ENCODE results near the gene EXOC8. TPM values are rescaled to one million over a fixed set of nuclear protein-coding genes. Genes with fewer than 3 reads are reported as not detected.

EXOC8 gene
- total and polyA plus RNA-seq, 2 of the 13 experiments (the other 11 are each of a cell fraction or from before 2014, with no cell fraction given), result 2.1 to 7.9 TPM

DNA sequence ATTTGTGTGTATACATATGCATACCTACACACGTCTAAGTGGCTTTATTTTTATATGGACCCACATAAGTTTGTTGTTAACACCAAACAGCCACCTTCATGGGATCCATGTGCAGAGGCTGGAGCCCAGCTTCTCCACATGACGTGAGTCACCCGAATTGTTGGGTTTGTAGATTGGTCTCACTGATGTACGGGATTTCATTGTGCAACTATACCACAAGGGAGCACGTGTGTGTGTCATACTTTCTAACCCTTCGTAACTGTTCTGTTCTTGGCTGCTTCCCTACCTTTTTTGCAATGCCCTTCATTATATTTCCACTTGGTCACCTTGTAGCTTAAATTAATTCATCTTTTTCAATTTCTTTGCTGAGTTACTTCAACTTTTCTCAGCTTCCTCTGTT is 21.5 kb upstream of the EXOC8 start:
- no peak for TF ChIP-seq SATB2 (CRISPR knock-in tag; IDR thresholded peaks at IDR 0.05)
- TF ChIP-seq, protein P1, sequence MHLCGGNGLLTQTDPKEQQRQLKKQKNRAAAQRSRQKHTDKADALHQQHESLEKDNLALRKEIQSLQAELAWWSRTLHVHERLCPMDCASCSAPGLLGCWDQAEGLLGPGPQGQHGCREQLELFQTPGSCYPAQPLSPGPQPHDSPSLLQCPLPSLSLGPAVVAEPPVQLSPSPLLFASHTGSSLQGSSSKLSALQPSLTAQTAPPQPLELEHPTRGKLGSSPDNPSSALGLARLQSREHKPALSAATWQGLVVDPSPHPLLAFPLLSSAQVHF (CRISPR knock-in tag; IDR thresholded peaks at IDR 0.05), result no peak
- no peak for TF ChIP-seq TP53 (CRISPR knock-in tag; conservative IDR thresholded peaks at IDR 0.05)
- no peak for TF ChIP-seq ESRRA (CRISPR knock-in tag; IDR thresholded peaks at IDR 0.05; ENCODE audit: low read depth)
- TF ChIP-seq ZNF577 (CRISPR knock-in tag; IDR thresholded peaks at IDR 0.05; ENCODE audit: borderline replicate concordance, low read depth), result no peak
- TF ChIP-seq POLR2AphosphoS5 (IDR thresholded peaks at IDR 0.05; ENCODE audit: low read depth, low read length), result peak; percentile 19; the same call in 1 of the 2 replicates
- no peak for TF ChIP-seq THAP11 (CRISPR knock-in tag; IDR thresholded peaks at IDR 0.05)
- no peak for TF ChIP-seq ZC3H4 (CRISPR knock-in tag; IDR thresholded peaks at IDR 0.05; ENCODE audit: borderline replicate concordance)
- no peak for TF ChIP-seq IKZF1 (IDR thresholded peaks at IDR 0.05)
- TF ChIP-seq GATAD1 (CRISPR knock-in tag; IDR thresholded peaks at IDR 0.05), result no peak
- TF ChIP-seq ZNF768 (CRISPR knock-in tag; IDR thresholded peaks at IDR 0.05), result no peak
- TF ChIP-seq RBM22 (optimal IDR thresholded peaks at IDR 0.05; ENCODE audit: low read length), result peak; percentile 96
- TF ChIP-seq ZNF543 (CRISPR knock-in tag; IDR thresholded peaks at IDR 0.05), result no peak
- TF ChIP-seq TAF15 (IDR thresholded peaks at IDR 0.05; ENCODE audit: low read depth, low read length, poor library complexity, severe bottlenecking), result no peak
- TF ChIP-seq ZNF674 (CRISPR knock-in tag; IDR thresholded peaks at IDR 0.05; ENCODE audit: low read depth), result no peak
- TF ChIP-seq CEBPB (IDR thresholded peaks at IDR 0.05; ENCODE audit: borderline replicate concordance, low read depth, low read length), result peak; percentile 32; the same call in 1 of the 2 replicates
- peak; percentile 55 for TF ChIP-seq POLR2G (IDR thresholded peaks at IDR 0.05; ENCODE audit: low read depth, low read length)
- TF ChIP-seq TARDBP (CRISPR knock-in tag; IDR thresholded peaks at IDR 0.05), result no peak
- no peak for TF ChIP-seq ZNF101 (CRISPR knock-in tag; IDR thresholded peaks at IDR 0.05; ENCODE audit: borderline replicate concordance, low read depth)
- TF ChIP-seq ZMYM2 (CRISPR knock-in tag; IDR thresholded peaks at IDR 0.05), result no peak
- H3K4me3 ChIP-seq (replicated peaks in 1 of 3; ENCODE audit: insufficient read depth in 1 of 3, low read depth in 2 of 3, low read length in 3 of 3), result no peak overlapping the region
- ChIA-PET POLR2A (no interaction called here), CTCF (ENCODE audit: low intra/inter-chr PET ratio, low total read pairs) (interaction anchor here (2.1 to 3.4 kb wide), 2 partner anchors 191 to 231 kb away, joined by 20 to 23 read pairs; no protein-coding TSS in a partner anchor)
- H3K36me3 ChIP-seq (replicated peaks in 1 of 2; ENCODE audit: control insufficient read depth in 1 of 2, insufficient read depth in 2 of 2, low read length in 2 of 2), result peaks cover 0 to 8% of the 10 kb centered on the region in 2 experiments; a peak in 4 of 5 replicates
- no peak for ATAC-seq
- BruUV-seq (replicated peaks), result no TSS peak
- H3K4me2 ChIP-seq (ENCODE audit: low read depth, low read length), result no peak overlapping the region
- DNase-seq (ENCODE audit: low spot score), result no peak
- H3K9me3 ChIP-seq (ENCODE audit: low read length), result no peaks in the 10 kb centered on the region
- WGBS (ENCODE audit: low lambda C conversion rate), result 94% methylated on average over 6 of the region's 6 CpGs
- no peaks in the 10 kb centered on the region for H3K79me2 ChIP-seq (ENCODE audit: insufficient read depth, low read length)
- no peak for FAIRE-seq
- in situ Hi-C loops (cut with HindIII; ENCODE audit: extremely low pct_ligation_motif_present, low pct_unique_long_range_greater_than_20kb) (loop anchor here (5.0 kb wide), 1 partner anchor 243 kb away; no protein-coding TSS in a partner anchor), intact Hi-C loops (cut with micrococcal nuclease; ENCODE audit: unreplicated experiment) (no loop called here)
- H3K9ac ChIP-seq (ENCODE audit: insufficient read depth, low read depth, low read length), result no peak overlapping the region
- no peak overlapping the region for H2AFZ ChIP-seq (ENCODE audit: low read length)
- no peaks in the 10 kb centered on the region for H3K27me3 ChIP-seq (ENCODE audit: control insufficient read depth in 1 of 2, insufficient read depth in 2 of 2, low read length in 2 of 2)
- H3K4me1 ChIP-seq (ENCODE audit: insufficient read depth, low read length), result peaks cover 7% of the 10 kb centered on the region; the same call in 1 of the 2 replicates
- H4K20me1 ChIP-seq (ENCODE audit: insufficient read depth, low read length), result no peaks in the 10 kb centered on the region
- H3K27ac ChIP-seq (ENCODE audit: extremely low read length, insufficient read depth, low read length), result no peak overlapping the region

All from HepG2 (cell line).